Activated CD8-positive, alpha-beta memory T cell treated with anti-CD3 and anti-CD28 coated beads for 1 hour (primary cell): ENCODE measurements around the gene DPF1.

ENCODE experiments used
- DNase-seq, 2 donors: peaks; one replicate each; pipeline ENCODE4 v3.0.0-alpha.2; 2020; ENCODE audit warnings: low read depth in 1 of 2; ENCODE audit errors: extremely low read depth in 1 of 2

Gene DPF1

DNA sequence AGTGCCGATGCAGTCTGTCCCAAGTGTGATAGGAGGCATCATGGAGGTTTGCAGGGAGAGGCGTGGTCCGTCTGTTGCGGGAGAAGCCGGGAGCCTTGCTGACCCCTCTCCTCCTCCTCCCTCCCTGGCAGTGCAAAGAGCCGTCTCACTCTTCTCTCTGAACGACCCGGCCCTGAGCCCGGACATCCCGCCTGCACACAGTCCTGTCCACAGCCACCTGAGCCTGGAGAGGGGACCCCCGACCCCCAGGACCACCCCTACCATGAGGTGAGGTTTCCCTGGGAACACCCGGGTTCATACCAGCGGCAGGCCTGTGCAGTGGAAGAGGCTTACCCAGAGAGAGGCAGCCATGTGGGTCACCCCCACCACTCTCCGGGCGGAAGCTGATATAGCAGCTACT lies 22.3 kb downstream of the DPF1 start:
- DNase-seq: no peak

- no peak for DNase-seq
Observed at GRCh38 chr19:38199340-38199739, 24.7 kb downstream of the DPF1 start.

DNA sequence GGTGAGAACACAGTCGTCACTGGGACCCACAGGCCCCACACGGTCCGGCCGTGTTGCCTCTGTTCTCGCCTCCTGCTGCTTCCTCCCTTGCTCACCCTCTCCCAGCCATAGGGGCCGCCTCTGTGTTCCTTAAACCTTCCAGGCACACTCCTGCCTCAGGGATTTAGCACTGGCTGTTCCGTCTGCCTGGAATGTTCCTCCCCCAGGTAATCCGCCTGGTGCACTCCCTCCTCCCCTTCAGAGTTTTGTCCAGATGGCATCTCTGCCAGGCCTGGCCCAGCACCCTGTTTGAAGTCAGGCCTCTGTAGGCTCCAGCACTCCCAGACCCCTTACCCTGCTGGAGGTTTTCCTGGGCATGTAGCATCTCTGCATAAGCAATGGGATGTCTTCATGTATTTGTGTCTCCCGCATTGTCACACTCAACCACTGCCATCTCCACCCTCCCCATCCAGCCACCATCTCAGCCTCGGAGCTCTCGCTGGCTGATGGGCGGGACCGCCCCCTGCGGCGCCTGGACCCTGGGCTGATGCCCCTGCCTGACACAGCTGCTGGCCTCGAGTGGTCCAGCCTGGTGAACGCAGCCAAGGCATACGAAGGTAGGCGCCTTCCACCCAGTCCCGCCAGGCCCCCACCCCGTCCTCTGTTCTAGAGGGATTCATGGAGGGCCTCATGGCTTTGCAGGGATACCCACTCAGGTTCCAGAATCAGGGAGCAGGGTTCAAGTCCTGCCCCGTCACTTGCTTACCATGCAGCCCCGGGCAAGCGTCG lies 25.9 kb downstream of the DPF1 start:
- no peak for DNase-seq

GRCh38 chr19:38196948-38197656 lies 26.9 kb downstream of the DPF1 start:
- DNase-seq: no peak

- no peak for DNase-seq
Observed at GRCh38 chr19:38196245-38196837, 27.7 kb downstream of the DPF1 start.

GRCh38 chr19:38195237-38195636 lies 28.8 kb downstream of the DPF1 start:
- no peak for DNase-seq

DNA sequence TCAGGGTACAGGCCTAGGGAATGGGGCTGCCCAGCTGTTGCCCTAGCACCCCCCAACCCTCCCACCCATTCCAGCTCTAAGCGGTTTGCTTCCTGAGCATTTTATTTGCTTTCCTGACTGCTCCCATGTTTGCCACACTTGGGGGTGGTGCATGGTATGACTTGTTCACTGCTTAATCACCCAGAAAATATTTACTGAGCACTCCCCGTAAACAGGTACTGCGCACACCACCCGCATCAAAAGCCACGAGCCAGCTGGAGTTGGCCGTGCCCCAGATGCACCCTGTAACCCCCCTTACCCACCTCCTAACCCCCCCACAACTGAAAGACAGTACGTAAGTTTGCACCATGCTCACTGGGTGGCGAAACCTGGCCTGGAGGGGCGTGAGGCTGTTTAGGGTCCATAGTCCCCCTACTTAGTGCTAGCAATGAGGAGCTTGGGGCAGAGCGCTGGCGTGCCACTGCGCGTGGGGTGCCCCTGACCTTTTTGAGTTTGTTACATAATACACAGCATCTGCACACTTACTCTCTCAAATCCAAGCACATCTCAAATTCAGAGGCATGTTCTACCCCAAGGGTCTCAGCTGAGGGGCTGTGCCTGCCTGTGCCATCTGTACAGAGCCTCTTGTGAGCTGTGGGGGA lies 29.8 kb downstream of the DPF1 start:
- DNase-seq: no peak

DNA sequence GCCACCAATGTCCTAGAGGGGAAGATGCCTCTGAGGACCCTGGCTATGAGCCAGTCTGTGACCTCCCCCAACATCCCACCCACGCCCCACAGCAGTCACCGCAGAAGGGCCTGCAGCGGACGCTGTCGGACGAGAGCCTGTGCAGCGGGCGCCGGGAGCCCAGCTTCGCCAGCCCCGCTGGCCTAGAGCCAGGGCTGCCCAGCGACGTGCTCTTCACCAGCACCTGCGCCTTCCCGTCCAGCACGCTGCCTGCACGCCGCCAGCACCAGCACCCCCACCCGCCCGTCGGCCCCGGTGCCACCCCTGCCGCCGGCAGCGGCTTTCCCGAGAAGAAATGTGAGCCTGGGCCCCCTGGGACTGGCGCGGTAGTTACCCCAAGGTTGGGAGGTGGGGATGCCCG lies 30.6 kb downstream of the DPF1 start:
- DNase-seq: no peak

GRCh38 chr19:38191747-38192146 lies 32.3 kb downstream of the DPF1 start:
- DNase-seq: no peak

DNA sequence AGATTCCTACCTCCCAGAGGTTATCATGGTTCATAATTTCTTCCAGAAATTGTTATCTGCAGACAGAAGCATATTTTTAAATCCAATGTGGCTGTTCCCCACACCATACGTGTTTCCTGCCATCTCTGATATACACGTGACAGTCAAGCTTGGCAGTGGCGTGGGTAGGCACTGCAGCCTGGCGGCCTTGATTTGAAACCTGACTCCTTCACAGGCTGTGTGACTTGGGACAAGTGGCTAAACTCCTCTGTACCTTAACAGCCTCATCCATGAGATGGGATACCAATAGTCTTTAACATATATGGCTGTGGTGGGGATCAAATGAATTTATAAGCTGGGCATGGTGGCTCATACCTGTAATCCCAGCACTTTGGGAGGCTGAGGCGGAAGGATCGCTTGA lies 33.2 kb downstream of the DPF1 start:
- DNase-seq: no peak

GRCh38 chr19:38190061-38190460 lies 34.0 kb downstream of the DPF1 start:
- DNase-seq: no peak

GRCh38 chr19:38185562-38185961 lies 38.5 kb downstream of the DPF1 start:
- no peak for DNase-seq

DNA sequence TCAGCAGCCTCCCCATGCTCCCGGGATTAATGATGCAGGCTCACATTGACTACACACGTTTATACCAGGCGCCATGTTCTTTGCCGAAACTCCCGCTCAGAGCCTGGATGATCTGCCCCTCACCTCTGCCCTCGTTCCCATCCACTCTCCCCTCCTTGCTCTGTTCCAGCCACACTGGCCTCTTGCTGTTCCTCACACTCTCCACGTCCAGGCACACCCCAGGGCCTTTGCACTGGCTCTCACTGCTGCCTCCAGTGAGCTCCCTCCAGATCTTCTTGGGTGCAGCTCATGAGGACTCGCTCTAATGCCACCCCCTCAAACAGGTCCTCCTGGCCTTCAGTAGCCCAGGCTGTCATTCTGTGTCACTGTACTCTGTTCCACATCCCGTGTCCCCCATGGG lies 39.2 kb downstream of the DPF1 start:
- no peak for DNase-seq

GRCh38 chr19:38183251-38183897 lies 40.6 kb downstream of the DPF1 start:
- no peak for DNase-seq

- DNase-seq: no peak
Observed at GRCh38 chr19:38182536-38183210, 41.3 kb downstream of the DPF1 start.

DNA sequence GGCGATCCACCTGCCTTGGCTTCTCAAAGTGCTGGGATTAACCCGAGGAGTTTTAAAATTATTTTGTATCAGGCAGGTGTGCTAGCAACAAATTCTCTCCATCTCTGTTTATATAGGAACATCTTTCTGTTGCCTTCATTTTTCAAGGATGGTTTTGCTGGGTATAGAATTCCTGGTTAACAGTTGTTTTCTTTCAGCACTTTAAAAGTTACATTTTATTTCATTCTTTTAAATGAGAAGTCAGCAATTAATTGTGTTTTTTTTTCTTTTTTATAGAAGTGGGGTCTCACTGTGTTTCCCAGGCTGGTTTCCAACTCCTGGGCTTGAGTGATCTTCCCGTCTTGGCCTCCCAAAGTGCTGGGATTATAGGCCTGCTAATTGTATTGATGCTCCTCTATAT lies 44.0 kb downstream of the DPF1 start:
- DNase-seq: no peak

DNA sequence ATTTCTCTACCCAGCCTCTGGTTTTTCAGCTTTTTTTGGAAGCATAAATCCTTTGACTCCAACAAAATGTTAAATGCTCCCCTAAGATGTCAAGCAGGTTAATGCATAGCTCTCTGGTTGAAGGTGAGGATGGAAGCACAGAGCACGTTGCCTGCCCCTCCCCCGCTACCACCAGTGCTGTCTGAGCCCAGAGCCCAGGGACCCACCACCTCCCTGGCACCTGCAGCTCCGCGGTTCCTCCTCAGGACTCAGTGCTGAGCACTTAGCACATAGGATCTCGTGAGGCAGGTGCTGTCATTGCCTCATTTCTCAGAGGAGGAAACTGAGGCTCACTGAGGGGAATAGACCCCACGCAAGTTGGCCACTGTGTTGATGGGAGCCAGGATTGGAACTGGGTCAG lies 48.6 kb downstream of the DPF1 start:
- DNase-seq: no peak

DNA sequence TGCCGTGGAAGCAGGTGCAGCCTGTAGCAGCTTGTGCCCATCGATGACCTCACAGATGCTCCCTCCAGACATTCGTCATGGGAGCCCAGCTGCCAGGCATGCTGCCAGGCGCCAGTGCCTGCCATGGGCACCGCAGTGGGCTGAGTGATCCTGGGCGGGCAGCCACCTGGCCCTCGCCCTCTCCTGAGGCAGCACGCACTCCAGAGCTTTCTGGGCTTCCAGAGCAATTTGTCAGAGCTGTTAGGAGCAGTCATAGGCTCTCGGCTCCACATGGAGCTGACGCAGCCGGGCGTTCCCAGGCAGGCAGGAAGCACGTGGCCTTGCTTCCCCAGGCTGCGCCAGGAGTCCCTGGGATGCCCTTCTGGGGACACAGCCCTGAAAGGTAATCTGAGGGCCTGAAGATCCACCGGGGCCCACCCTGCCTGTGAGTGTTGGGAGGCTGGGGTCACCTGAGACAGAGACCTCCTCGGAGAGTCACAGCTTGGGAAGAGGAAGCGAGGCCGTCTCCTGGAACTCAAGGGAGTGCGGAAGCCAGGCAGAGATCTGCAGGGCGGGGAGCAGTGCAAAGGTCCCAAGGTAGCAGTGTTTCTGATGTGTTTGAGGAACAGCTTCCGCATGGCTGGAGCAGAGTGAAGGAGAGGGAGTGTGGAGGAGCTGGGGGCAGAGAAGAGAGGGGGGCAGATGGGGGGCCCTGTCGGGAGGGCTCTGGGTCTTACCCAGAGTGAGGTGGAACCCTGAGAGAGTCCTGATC lies 50.6 kb downstream of the DPF1 start:
- DNase-seq: no peak

GRCh38 chr19:38172001-38172400 lies 52.0 kb downstream of the DPF1 start:
- DNase-seq: no peak

GRCh38 chr19:38170334-38170733 lies 53.7 kb downstream of the DPF1 start:
- DNase-seq: no peak
